ENCODE measurements around the gene CADPS2.
"Not testable (repeated sequence)": the region's sequence is repeated elsewhere in the genome, so short reads cannot be mapped to it uniquely, and the experiment has no call there.

CADPS2 gene

GRCh38 chr7:122674502-122674901 lies 211.8 kb downstream of the CADPS2 start:
- peak; percentile 9 for DNase-seq (ENCODE audit: low read depth)

- DNase-seq (ENCODE audit: low read depth) = no peak
Observed at GRCh38 chr7:122673951-122674350, 212.3 kb downstream of the CADPS2 start.

GRCh38 chr7:122672536-122672935 lies 213.7 kb downstream of the CADPS2 start:
- no peak for DNase-seq (ENCODE audit: low read depth)

GRCh38 chr7:122663733-122664132 lies 222.5 kb downstream of the CADPS2 start:
- no peak for DNase-seq (ENCODE audit: low read depth)

GRCh38 chr7:122658856-122659255 lies 227.4 kb downstream of the CADPS2 start:
- DNase-seq (ENCODE audit: low read depth) = no peak

- DNase-seq (ENCODE audit: low read depth) = no peak
Observed at GRCh38 chr7:122653685-122654084, 232.6 kb downstream of the CADPS2 start.

- no peak for DNase-seq (ENCODE audit: low read depth)
Observed at GRCh38 chr7:122652876-122653275, 233.4 kb downstream of the CADPS2 start.

GRCh38 chr7:122651451-122651850 lies 234.8 kb downstream of the CADPS2 start:
- no peak for DNase-seq (ENCODE audit: low read depth)

- DNase-seq (ENCODE audit: low read depth) = no peak
Observed at GRCh38 chr7:122643250-122643649, 243.0 kb downstream of the CADPS2 start.

- no peak for DNase-seq (ENCODE audit: low read depth)
Observed at GRCh38 chr7:122638459-122638858, 247.8 kb downstream of the CADPS2 start.

GRCh38 chr7:122637784-122638183 lies 248.5 kb downstream of the CADPS2 start:
- DNase-seq (ENCODE audit: low read depth) = no peak

- not testable (repeated sequence) for DNase-seq (ENCODE audit: low read depth)
Observed at GRCh38 chr7:122635481-122635880, 250.8 kb downstream of the CADPS2 start.

- DNase-seq (ENCODE audit: low read depth) = no peak
Observed at GRCh38 chr7:122633472-122633871, 252.8 kb downstream of the CADPS2 start.

- no peak for DNase-seq (ENCODE audit: low read depth)
Observed at GRCh38 chr7:122632238-122632637, 254.0 kb downstream of the CADPS2 start.

GRCh38 chr7:122629412-122629953 lies 256.8 kb downstream of the CADPS2 start:
- no peak for DNase-seq (ENCODE audit: low read depth)

GRCh38 chr7:122628651-122629411 lies 257.4 kb downstream of the CADPS2 start:
- DNase-seq (ENCODE audit: low read depth) = no peak

GRCh38 chr7:122626785-122627184 lies 259.5 kb downstream of the CADPS2 start:
- no peak for DNase-seq (ENCODE audit: low read depth)

- DNase-seq (ENCODE audit: low read depth) = no peak
Observed at GRCh38 chr7:122622682-122623081, 263.6 kb downstream of the CADPS2 start.

GRCh38 chr7:122619664-122620063 lies 266.6 kb downstream of the CADPS2 start:
- no peak for DNase-seq (ENCODE audit: low read depth)

GRCh38 chr7:122618585-122619189 lies 267.6 kb downstream of the CADPS2 start:
- no peak for DNase-seq (ENCODE audit: low read depth)

GRCh38 chr7:122616951-122617350 lies 269.3 kb downstream of the CADPS2 start:
- DNase-seq (ENCODE audit: low read depth) = no peak

- DNase-seq (ENCODE audit: low read depth) = no peak
Observed at GRCh38 chr7:122605929-122606328, 280.3 kb downstream of the CADPS2 start.

- DNase-seq (ENCODE audit: low read depth) = no peak
Observed at GRCh38 chr7:122604251-122604650, 282.0 kb downstream of the CADPS2 start.

All from non-pigmented ciliary epithelial cell (primary cell).